NOMO-1 treated with DMSO at 0.1 percent for 48 hours (cell line): Measurements from ENCODE around the gene MXRA5.
"Not testable (repeated sequence)": the region's sequence is repeated elsewhere in the genome, so short reads cannot be mapped to it uniquely, and the experiment has no call there.

Source experiments
- DNase-seq: peaks from one replicate; lab custom pipeline; 2025; ENCODE audit not compliant: unreplicated experiment; lab: John Stamatoyannopoulos, UW

MXRA5 gene, protein sequence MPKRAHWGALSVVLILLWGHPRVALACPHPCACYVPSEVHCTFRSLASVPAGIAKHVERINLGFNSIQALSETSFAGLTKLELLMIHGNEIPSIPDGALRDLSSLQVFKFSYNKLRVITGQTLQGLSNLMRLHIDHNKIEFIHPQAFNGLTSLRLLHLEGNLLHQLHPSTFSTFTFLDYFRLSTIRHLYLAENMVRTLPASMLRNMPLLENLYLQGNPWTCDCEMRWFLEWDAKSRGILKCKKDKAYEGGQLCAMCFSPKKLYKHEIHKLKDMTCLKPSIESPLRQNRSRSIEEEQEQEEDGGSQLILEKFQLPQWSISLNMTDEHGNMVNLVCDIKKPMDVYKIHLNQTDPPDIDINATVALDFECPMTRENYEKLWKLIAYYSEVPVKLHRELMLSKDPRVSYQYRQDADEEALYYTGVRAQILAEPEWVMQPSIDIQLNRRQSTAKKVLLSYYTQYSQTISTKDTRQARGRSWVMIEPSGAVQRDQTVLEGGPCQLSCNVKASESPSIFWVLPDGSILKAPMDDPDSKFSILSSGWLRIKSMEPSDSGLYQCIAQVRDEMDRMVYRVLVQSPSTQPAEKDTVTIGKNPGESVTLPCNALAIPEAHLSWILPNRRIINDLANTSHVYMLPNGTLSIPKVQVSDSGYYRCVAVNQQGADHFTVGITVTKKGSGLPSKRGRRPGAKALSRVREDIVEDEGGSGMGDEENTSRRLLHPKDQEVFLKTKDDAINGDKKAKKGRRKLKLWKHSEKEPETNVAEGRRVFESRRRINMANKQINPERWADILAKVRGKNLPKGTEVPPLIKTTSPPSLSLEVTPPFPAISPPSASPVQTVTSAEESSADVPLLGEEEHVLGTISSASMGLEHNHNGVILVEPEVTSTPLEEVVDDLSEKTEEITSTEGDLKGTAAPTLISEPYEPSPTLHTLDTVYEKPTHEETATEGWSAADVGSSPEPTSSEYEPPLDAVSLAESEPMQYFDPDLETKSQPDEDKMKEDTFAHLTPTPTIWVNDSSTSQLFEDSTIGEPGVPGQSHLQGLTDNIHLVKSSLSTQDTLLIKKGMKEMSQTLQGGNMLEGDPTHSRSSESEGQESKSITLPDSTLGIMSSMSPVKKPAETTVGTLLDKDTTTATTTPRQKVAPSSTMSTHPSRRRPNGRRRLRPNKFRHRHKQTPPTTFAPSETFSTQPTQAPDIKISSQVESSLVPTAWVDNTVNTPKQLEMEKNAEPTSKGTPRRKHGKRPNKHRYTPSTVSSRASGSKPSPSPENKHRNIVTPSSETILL (N-terminal part only)

GRCh38 chrX:3346501-3347259, at the start of gene MXRA5:
MXRA5 (minus strand) TSS chrX:3346652; CDS start chrX:3343833, 2,819 bp downstream.
- no peak for DNase-seq

GRCh38 chrX:3393581-3394111, 47.2 kb upstream of the MXRA5 start:
- DNase-seq, result no peak

- DNase-seq, result no peak
Observed at GRCh38 chrX:3393178-3393577, 46.7 kb upstream of the MXRA5 start.

GRCh38 chrX:3388457-3388856, 42.0 kb upstream of the MXRA5 start:
- no peak for DNase-seq

- no peak for DNase-seq
Observed at GRCh38 chrX:3384327-3384726, 37.9 kb upstream of the MXRA5 start.

DNA sequence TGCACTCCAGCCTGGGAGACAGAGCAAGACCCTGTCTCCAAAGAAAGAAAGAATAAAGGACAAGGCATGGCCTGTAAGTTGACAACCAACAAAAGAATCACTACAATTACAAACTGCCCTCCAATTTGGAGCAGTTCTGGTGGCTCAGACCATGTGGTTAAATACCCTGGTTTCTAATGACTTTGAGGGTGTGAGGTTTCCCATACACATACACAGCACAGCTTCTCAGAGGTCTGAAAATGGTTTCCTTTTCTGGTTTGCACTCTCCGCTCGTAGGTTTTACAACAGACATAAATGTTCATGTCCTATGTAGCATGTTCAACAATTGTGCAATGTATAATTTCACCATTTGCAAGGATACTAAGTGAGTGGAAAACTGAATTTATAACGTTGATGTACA, 34.2 kb upstream of the MXRA5 start:
- DNase-seq, result no peak

GRCh38 chrX:3379111-3379510, 32.7 kb upstream of the MXRA5 start:
- no peak for DNase-seq

DNA sequence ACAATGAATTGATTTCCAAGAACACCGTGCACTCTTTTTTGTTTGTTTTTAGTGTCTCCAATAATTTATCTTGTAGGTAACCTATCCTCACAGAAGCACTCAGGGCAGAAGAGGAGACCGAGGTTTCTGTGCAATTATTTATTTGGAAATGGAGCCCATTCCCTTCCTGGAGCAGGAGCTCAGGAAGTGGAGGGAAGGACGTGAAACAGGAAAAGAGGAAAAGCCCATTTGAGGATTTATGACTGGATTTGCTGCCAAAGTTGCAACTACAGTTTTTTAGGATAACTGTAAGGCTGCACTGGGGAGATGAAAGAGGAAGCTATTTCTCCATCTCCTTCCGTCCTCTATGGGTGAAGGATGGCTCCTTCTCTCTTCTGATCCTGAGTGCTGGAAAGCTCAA, 31.7 kb upstream of the MXRA5 start:
- no peak for DNase-seq

GRCh38 chrX:3377560-3377959, 31.1 kb upstream of the MXRA5 start:
- no peak for DNase-seq

DNA sequence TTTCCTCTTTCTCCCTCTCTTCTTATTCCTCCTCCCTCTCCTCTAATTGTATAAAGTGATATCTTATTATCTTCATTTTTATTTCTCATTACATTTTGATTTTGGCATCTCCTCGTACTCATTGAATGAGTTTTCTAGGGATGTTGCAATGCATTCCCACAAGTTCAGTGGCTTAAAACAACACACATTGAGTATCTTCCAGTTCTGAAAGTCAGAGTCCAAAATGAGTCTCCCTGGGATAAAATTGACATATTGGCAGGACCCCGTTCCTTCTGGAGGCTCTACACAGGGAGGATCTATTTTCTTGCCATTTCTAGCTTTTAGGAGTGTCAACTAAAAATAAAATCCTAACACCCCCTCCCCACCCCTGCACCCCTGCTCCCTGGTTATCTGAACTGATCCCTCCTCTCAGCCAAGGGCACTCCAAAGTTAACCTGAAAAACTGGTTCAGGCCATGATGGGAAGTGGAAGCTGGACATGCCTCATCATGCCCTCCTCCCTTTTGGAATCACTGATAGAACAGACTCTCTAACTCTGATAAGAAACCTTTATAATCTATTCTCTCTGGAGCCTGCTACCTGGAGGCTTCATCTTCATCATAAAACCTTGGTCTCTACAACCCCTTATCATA, 29.5 kb upstream of the MXRA5 start:
- not testable (repeated sequence) for DNase-seq

DNA sequence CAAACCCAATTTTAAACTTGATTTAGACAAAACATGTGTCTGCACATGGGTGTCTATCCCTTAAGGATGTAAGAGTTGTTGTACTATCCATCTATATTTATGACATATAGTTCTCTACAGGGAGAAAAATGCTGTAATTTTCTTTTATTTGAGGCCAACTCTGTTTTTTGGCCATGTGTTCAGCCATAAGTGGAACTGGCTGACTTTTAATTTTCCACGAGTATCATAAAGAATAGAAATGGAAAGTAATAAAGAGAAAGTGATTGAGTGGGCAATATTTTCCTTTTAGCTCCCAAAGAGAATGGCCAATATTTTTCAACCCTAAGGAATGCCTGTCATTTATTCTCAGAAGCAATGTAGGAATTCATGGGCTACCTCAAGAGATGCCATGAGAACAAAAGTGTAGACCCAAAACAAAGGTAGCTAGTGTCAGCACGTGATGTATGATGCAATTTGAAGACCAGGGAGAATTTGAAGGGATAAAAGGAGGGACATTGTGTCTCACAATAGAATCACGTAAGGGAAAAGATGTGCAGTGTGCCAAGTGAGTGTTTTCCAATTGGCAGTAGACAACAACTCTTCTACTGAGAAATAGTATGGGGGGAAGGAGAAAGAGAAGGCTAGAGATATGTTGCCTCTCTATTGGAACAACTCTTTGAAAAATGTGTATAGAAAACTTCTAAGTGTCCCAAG, 27.8 kb upstream of the MXRA5 start:
- no peak for DNase-seq

GRCh38 chrX:3371163-3371562, 24.7 kb upstream of the MXRA5 start:
- no peak for DNase-seq

DNA sequence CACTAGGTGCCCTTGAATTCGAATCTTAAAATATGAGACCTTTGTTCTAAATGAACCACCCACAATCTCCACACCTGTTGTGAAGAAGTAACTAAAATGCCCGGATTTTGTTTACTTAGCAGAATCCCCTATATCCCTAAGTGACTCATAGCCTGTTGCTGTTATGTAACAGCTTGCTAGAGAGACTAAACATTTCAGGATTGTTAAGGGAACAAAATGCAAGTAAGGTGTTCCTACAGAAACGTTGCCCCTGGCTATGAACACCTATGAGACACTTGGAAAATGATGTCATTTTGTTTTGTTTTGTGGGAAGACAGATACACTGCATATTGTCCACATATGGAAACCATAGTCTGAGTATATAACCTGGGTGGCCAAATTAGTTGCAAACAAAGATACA, 24.2 kb upstream of the MXRA5 start:
- DNase-seq, result no peak

GRCh38 chrX:3362956-3363355, 16.5 kb upstream of the MXRA5 start:
- no peak for DNase-seq

DNA sequence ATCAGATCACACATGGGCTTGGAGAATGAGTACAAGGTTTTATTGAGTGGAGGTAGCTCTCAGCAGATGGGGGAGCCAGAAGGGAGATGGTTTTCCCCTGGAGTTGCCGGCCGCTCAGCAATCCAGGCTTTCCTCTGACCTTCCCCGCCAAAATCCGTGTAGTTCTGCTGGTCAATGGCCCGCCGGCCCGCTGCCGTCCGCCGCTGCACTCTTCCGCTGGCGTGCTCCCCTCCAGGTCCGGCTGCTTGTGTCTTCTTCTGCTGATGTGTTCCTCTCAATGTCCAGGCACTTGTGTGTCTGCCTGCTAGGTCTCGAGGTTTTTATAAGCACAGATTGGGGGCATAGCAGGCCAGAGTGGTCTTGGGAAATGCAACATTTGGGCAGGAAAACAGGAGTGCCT, 14.4 kb upstream of the MXRA5 start:
- no peak for DNase-seq

DNA sequence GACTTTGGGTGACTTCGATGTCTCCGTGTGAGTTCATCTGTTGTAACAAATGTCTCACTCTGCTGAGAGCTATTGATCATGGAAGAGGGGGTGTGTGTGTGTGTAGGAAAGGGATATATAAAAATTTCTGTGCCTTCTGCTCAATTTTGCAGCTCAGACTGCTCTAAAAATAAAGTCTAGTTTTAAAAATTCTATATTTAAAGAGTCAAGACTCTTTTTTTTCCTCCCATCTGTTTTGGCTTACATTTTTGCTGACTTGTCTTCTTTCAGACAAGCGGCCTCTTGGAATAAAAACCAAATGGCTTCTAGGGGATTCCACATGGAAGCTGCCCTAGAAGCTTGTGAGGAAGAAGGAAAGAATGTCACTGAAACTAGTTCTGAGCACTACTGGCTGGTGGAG, 6.3 kb upstream of the MXRA5 start:
- not testable (repeated sequence) for DNase-seq

GRCh38 chrX:3351276-3351675, 4.8 kb upstream of the MXRA5 start:
- DNase-seq, result no peak

DNA sequence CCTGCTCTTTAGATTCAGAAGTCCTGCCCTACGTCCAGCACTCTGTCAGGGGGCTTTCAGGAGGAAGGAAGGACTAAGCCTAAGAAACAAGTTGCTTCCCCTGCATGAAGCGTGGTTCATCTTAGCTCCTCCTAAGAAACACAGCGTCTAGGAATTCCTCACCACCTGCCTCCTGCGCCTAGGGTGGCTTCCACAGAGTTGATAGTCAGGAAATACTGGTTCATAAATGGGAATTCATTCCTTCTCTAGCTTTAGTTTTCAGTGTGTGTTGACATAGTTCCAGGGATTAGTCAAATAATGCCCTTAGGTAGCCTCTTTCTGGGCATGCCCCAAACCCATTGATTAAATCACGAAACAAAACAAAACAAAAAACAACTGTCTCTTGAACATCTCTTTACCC, 1.7 kb upstream of the MXRA5 start:
- no peak for DNase-seq
